ENCODE data around the gene TUBB2B.

DNA sequence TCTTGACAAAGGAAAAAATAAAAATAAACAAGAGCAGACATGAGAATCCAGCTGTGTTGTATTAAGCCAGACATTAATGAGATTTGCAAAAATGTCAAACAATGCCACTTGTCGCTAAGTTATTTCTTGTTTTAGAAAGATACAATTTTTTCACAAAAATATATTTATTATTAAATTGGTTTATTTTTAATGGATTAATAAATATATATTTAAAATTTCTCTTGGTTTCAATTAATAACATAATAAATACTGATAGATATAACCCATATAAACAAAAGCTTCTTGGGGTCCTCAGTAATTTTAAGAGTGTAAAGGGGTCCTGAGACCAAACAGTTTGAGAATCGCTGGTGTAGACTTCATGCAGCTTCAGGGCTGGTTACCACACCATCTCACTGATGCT lies 26.1 kb downstream of the TUBB2B start:
- no peak for TF ChIP-seq POLR2AphosphoS5 (IDR thresholded peaks at IDR 0.05; ENCODE audit: low read depth, low read length)
- TF ChIP-seq POLR2A (IDR thresholded peaks at IDR 0.05; ENCODE audit: low read depth, low read length): no peak
- no peak for TF ChIP-seq TAF1 (IDR thresholded peaks at IDR 0.05; ENCODE audit: borderline replicate concordance, low read depth, low read length)

All from GM12892 (cell line).